CD4-positive, alpha-beta T cell treated with Interleukin-17A for 4 hours (primary cell): ENCODE results near the gene SNX9.
A peak's percentile ranks its signal among the peaks of the same experiment; 100 is the strongest.
"Not testable (repeated sequence)": the region's sequence is repeated elsewhere in the genome, so short reads cannot be mapped to it uniquely, and the experiment has no call there.

Source experiments
- DNase-seq: peaks from one replicate; pipeline ENCODE4 v3.0.0-alpha.2; 2020; ENCODE audit warnings: mixed read lengths

Gene SNX9

DNA sequence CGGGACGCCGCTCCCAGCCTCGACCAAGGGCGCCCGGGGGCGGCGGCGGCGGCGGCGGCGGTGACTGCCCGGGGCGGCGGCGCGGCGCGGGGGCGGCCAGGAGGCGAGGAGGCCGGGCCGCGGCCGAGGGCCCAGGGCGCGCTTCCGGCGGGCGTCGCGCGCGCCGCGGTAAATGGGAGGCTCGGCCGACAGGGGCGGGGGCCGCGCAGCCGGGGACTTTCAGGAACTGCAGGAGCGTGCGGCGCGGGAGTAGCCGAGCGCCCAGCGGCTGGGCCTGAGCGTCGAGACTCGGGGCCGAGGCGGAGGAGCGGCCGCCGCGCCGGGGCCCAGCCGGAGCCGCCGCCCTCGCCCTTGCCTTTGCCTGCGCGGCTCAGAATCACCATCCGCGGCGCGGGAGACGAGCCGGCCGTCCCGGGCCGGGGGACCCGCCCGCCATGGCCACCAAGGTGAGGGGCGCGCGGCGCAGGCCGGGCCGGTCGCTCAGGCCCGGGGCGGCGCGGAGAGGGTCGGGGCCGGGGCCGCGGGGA is at the start of gene SNX9:
Gene SNX9 (plus strand): TSS at position 246 of the 527 bp plus-strand sequence. CDS start 189 bp downstream, at position 435.
- peak; percentile 73 for DNase-seq

DNA sequence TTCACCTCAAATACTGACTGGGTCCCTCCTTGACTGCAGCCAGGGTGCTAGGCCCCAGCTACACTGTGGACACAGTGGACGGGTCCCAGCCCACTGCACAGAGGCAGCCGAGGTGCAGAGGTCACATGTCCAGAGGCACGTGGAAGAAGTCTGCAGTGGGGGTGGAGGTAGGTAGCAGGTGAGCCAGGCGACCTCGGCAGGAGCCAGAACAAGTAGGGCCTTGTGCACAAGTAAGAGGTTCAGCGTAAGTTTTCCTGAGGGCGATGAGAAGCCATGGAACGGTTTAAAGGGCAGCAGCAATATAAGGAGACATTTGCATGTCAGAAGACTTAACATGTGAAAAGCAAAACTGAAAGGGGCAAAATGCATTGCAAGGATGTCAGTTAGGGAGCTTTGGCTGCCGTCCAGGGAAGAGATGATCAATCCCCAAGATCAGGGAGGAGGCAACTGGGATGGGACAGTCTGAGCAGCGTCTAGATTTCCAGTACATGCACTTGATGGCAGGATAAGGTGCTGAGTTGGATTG is 49.7 kb upstream of the SNX9 start:
- DNase-seq = no peak

DNA sequence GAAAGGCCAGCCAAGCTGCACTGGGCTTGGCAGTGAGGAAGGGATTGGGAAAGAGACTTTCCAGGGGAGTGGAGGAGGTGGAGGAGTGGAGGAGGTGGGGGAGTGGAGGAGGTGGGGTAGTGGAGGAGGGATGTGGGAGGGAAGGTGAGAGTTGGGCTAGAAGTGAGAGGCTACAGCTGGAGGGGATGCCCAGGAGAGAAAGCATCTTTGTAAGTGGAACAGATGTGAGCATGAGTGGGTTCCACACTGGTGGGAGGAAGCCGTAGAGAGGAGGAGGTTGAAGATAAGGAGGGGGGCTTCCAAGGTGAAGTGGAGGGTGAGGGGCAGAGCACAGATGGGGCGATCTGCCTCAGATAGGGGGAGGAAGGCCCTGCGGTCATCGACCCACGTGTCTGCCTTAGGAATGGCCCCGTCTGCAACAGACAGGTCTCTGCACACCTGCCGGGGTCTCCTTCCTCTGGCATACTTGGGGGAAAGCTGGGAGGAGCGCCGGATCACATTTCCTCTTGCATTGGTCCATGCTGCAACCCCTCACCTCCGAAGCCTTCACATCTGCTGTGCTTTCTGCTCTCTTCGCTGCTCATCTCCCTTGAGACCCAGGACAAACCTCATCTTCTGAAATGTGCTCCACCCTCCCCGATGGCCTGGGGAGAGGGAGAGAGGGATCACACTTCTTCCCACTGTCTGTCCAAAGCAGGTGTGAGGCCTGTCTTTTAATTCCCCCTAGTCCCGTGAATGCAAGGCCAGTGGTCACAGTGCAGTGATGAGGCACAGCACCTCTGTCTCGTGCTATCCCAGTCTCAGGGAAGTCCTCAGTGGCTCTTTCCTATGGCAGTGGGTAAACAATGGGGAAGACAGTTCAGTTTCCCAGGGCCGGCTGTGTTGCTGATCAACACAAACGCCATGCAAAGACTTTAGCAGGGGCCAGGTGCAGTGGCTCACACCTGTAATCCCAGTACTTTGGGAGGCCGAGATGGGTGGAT is 48.6 kb upstream of the SNX9 start:
- DNase-seq = peak; percentile 37

- no peak for DNase-seq
Measured at GRCh38 chr6:157775376-157775775, 47.7 kb upstream of the SNX9 start.

- DNase-seq = no peak
Measured at GRCh38 chr6:157777344-157777743, 45.7 kb upstream of the SNX9 start.

DNA sequence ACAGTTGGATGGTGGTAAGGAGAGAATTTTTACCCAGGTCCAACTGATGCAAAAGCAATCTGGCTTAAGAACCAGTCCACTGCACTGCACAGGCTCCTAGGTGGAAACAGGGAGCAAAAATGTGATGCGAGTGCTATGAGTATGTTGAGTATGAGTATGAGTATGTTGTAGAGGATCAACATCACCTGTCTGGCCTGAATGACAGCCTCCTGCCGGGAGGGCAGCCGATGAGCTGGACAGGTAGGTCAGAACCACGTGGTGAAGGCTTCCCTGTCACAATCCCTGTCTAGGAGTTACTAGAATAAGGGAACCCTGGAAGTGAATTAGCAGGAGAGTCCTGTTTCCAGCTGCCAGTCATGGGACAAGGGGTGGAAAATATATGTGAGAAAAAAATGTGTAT is 44.3 kb upstream of the SNX9 start:
- DNase-seq = no peak

DNA sequence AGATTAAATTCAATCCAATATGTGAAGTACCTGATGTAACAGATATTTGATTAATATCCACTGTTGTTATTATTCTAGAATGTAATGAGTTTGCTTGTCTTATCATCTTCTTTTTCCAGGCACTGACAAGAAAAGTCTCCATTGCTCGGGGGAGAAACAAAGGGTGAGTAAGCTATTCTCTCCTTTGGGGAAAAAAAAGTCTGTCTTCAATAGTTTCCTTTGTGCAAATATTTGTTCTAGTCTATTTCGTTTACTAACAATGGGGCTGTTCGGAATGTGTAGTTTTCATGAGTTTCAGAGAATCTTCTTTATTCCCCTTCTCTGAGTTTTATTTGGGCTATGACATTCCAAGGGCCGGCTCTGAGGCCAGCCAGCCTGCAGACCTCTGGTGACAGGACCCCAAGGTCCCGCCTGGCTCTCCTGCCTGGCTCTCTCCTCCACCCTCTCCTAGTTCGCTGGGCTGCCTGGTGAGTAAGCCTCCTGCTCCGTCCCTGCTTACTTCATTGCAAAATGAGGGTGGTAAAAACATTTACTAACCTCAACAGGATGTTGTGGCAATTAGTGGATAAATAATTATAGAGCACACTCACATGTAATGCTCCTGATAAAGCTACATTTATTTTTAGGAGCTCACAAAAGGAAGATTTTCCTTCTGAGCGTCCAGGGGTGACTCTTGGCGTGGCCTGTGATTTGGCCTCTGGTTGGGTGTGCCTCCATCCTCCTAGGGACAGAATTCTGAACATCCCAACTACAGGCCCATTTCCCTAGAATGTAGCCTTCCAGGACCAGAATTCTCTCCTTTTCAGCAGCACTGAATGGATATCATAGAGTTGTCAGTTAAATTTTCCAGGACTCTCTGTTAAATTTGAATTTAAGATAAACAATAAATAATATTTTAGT is 43.1 kb upstream of the SNX9 start:
- no peak for DNase-seq

DNA sequence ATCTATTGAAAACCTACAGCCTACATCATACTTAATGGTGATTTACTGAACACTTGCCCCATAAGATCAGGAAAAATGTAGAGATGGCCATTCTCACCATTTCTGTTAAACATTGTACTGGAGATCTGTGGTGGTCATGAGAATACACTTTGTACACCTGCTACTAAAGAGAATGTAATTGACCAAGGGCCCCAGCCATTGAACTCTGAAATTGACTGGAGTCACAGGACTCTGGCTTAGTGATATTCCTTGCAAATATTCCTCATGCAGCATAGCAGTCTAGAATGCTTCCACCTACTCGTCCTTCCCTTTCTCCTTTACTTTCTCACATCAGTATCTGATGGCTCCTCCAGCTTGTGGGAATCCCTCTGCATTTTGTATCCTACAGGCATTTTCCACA is 37.4 kb upstream of the SNX9 start:
- no peak for DNase-seq

- DNase-seq = no peak
Measured at GRCh38 chr6:157786221-157786620, 36.8 kb upstream of the SNX9 start.

DNA sequence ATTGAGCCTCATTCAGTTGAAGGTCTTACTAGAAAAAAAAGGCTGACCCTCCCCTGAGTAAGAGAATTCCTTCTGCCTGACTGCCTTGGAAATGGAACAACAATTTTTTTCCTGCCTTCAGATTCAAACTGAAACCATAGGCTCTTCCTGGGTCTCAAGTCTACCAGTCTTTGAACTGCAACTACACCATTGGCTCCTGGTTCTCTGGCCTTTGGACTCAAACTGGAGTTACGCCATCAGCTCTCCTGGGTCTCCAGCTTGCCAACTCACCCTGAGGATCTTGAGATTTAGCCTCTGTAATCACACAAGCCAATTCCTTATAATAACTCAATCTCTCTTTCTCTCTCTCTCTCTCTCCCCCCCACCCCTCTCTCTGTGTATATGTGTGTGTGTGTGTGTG is 36.0 kb upstream of the SNX9 start:
- no peak for DNase-seq

GRCh38 chr6:157788180-157788579 is 34.9 kb upstream of the SNX9 start:
- DNase-seq = no peak

DNA sequence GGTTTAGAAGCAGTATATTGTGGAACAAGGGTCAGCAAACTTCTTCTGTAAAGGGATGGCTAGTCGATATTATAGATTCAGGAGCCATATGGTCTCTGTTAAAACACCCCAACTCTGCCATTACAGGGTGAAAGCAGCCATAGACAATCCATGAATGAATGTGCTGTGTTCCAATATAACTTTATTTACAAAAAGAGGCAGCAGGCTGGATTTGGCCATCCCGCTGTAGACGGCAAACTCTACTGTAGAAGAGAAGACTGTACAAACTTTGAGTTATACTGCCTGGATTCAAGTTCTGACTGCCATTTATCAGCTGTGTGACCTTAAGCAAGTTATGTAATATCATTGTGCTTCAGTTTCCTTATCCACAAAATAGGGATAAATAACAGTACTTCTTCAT is 33.7 kb upstream of the SNX9 start:
- no peak for DNase-seq

DNA sequence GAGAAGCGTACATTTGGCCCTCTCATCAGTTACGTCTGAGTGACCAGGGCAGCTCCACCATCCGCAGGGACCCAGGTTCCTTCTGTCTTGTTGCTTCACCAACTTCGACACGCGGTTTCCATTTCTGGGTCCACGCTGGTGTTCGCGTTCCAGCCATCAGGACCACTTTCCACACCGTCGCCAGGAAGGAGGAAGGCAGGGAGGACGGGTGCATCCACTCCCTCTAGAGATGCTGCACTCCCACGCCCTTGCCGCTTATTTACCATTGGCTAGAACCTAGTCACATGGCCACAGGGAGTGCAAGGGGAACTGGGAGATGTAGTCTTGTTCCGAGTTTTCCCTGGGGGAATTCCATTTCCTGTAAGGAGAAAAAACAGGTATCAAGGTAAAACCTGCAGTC is 33.2 kb upstream of the SNX9 start:
- DNase-seq = no peak

- DNase-seq = no peak
Measured at GRCh38 chr6:157790548-157791160, 32.4 kb upstream of the SNX9 start.

GRCh38 chr6:157791450-157791849 is 31.6 kb upstream of the SNX9 start:
- DNase-seq = no peak

- no peak for DNase-seq
Measured at GRCh38 chr6:157792671-157793070, 30.4 kb upstream of the SNX9 start.

DNA sequence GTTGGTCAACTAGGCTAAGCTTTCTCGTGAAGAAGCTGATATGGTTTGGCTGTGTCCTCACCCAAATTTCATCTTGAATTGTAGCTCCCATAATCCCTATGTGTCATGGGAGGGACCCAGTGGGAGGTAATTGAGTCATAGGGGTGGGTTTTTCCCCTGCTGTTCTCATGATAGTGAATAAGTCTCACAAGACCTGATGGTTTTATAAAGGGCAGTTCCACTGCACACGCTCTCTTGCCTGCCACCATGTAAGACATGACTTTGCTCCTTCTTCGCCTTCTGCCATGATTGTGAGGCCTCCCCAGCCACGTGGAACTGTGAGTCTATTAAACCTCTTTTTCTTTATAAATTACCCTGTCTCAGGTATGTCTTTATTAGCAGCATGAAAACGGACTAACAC is 29.0 kb upstream of the SNX9 start:
- DNase-seq = not testable (repeated sequence)

- DNase-seq = no peak
Measured at GRCh38 chr6:157795841-157796240, 27.2 kb upstream of the SNX9 start.

GRCh38 chr6:157798851-157799250 is 24.2 kb upstream of the SNX9 start:
- no peak for DNase-seq

GRCh38 chr6:157799561-157799960 is 23.5 kb upstream of the SNX9 start:
- DNase-seq = not testable (repeated sequence)

GRCh38 chr6:157800420-157801237 is 22.4 kb upstream of the SNX9 start:
- no peak for DNase-seq
